ENCODE data around the gene MYMK. TPM values are rescaled to one million over a fixed set of nuclear protein-coding genes. Genes with fewer than 3 reads are reported as not detected.

MYMK gene
- total RNA-seq, 1 donor: not detected

DNA sequence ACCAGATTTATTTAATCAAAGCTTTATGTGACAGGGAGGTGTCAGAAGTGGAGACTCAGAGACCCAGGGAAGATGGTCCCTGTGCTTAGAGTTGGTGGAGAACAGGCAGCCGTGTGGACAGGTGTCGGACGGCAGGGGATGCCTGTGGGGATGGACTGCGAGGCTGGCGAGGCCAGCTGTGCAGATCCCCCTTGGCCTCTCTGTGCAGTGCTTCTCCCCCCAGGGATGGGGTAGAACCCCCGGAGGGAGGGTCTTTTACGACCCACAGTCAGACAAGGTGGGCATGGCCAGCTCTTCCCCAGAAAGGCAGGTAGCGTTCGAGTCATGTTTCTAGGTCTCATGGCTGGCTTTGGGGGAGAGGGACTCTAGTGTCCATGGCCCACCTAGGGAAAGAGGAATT is 41.1 kb downstream of the MYMK start:
- Histone ChIP-seq H3K27me3 (ENCODE audit: insufficient read depth, low read length) (no peaks in the 10 kb centered on the region), H3K9me3 (ENCODE audit: low read depth, low read length) (no peaks in the 10 kb centered on the region), H3K4me3 (ENCODE audit: low read length) (no peak overlapping the region), H3K4me1 (ENCODE audit: insufficient read depth, low read length) (peaks cover 18% of the 10 kb centered on the region)

DNA sequence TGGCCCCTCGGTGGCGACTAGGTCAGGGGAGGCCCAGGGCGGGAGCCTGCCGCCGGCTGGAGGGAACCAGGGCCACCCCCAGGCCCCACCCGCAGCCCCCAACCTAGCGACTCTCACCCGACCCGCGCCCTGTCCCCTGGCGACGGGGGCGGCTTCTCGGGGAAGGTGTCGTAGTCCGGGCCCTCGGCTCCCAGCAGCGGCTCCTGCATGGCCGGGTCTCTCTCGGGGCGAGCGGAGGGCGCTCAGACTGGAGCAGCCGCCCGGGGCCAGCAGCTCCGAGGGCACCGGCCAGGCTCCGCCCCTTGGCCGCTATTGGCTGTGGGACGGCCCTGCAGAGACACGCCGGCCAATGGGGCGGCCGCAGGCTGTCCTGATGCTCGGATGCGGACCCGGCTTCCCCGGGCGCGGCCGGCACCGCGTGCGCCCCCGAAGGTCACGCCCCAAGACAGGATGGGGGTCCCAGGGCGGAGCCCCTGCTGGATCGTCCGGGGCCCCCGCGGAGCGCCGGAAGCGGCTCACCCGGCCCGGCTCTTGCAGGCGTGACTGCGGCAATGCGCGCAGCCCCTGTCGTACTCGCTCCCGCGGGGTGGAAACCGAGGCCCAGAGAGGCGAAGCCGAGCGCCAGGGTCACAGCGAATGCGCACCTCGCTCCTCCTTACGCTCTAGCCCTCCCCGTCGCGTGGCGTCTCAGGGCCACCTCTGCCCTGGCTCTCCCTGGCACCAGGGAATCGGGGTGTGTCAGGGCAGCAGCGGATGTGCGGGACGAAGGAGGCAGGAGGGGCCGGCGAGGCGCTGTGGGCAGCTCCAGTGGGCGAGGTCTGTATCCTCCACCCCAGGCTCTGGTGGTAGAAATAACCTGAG is 45.7 kb downstream of the MYMK start, which contains the start of gene SLC2A6:
TSS of gene SLC2A6 (minus strand) at position 249 of the 861 bp plus-strand sequence. CDS start at position 209, 40 bp downstream.
- Histone ChIP-seq H3K9me3 (ENCODE audit: low read depth, low read length) (no peaks in the 10 kb centered on the region), H3K4me1 (ENCODE audit: insufficient read depth, low read length) (peaks cover 57% of the 10 kb centered on the region), H3K27me3 (ENCODE audit: insufficient read depth, low read length) (no peaks in the 10 kb centered on the region), H3K4me3 (ENCODE audit: low read length) (peak within 1 kb of the TSS; percentile 51)

DNA sequence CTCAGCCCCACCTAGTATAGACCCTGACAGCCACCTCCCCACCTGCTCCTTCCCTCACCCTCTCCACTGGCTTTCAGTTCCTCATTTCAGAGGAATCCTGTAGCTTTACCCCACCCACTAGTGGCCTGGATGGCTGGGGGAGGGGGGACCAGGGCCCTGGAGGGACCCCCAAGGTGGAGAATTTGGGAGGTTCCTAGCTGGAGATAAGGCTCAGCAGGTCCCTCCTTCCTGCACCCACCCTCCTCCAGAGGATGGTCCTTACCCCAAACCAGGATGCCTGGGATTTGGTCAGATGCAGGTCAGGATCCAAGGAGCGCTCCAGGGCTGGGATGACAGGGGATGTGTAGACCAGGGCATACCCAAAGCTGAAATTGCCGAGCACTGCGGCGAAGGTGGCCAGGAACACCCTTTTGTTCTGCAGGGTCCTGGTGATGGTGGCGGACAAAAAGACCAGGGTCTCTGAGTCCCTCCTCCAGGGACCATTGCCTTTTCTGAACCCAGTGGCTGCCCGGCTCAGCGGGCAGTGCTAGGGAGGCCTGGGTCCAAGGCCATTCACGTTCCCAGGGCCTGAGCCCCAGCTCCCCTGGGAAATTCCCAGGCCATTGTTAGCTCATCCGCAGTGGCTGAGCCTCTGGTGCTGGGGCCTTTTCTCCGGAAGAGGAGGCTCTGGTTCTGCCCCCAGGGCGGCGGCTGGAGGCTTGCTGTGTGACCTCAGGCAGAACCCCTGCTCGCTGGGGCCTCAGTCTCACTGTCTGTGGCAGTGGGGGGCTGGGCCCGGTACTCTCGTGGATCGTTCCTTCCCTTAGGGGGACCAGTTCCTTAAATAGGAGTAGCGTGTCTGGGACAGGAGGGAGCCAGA is 46.5 kb downstream of the MYMK start:
- Histone ChIP-seq H3K4me3 (ENCODE audit: low read length) (peak overlapping the region; percentile 51), H3K9me3 (ENCODE audit: low read depth, low read length) (no peaks in the 10 kb centered on the region), H3K27me3 (ENCODE audit: insufficient read depth, low read length) (no peaks in the 10 kb centered on the region), H3K4me1 (ENCODE audit: insufficient read depth, low read length) (peaks cover 66% of the 10 kb centered on the region)

DNA sequence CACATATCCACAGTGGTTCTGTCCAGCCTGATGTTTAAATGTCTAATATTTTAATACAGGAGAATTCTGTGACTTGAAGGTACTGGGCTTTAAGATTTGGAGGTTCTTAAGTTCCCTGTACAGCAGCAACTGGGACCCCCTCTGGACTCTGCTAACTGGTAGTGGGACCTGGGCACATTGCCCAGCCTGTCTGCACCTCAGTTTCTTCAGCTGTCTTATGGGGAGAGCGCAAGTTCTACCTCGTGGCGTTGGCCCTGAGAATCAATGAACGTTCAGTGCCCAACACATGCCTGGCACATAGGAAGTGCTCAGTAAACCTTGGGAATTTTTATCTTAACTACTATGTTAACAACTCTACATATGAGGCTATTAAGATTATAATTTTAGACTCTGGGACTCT is 47.3 kb downstream of the MYMK start:
- Histone ChIP-seq H3K27me3 (ENCODE audit: insufficient read depth, low read length) (no peaks in the 10 kb centered on the region), H3K4me3 (ENCODE audit: low read length) (peak overlapping the region; percentile 51), H3K9me3 (ENCODE audit: low read depth, low read length) (no peaks in the 10 kb centered on the region), H3K4me1 (ENCODE audit: insufficient read depth, low read length) (peaks cover 71% of the 10 kb centered on the region)

DNA sequence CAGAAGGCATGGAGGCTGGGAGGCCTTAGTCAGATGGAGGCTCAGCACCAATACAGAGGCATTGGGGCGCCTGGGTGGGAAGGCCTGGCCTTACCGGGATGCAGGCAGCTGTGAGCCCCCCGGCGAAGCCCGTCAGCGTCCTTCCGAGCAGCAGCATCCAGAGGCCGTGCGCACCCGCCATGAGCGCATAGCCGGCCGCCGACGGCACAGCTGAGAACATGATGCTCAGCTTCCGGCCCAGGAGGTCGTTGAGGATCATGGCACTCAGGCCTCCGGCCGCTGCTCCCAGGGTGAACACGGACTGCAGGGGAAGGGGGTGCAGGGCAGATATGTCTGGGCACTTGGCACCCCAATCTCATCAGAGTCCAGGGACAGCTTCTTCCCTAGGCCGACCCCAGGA is 47.8 kb downstream of the MYMK start:
- H3K4me3 ChIP-seq (ENCODE audit: low read length): peak overlapping the region; percentile 18
- H3K9me3 ChIP-seq (ENCODE audit: low read depth, low read length): no peaks in the 10 kb centered on the region
- peaks cover 76% of the 10 kb centered on the region for H3K4me1 ChIP-seq (ENCODE audit: insufficient read depth, low read length)
- no peaks in the 10 kb centered on the region for H3K27me3 ChIP-seq (ENCODE audit: insufficient read depth, low read length)

DNA sequence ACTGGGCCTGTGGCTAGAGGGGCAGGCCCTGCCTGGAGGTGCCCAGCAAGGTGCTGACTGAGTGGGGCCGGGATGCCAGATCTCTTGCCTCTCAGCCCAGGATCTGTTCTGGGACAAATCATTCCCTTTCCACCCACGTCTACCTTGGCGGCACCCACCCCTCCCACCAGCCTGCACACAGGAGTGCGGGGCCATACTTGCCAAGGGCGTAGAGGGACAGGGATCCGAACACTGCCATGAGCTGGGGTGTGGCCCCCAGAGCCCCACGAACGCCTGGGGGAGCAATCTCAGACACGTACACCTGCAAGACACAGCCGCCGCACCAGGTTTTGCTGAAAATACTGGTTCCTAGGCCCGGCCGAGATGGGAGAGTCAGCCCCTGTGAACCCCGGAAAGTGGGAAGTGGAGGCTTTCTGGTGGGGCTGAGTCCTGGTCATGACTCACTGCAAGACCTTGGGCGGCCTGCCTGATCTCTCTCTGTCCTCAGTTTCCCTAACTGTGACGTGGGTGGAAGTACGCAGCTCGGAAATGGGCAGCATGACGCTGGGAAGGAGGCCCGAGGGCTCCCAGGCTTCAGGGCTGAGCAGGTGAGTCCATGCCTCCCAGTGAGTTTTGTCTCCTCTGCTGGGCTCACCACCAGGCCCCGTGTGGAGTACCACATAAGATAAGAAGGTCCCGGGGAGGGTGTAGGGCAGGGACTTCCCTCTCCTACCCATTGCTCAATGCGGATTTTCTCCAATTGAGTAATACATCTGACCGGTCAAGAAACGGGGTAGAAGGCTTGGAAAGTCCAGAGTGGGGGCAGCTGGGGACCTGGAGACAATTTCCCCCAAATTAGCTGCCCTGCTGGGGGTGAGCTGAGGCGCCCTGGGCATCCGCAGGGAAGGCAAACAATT is 48.5 kb downstream of the MYMK start:
- Histone ChIP-seq H3K4me1 (ENCODE audit: insufficient read depth, low read length) (peaks cover 83% of the 10 kb centered on the region), H3K4me3 (ENCODE audit: low read length) (peak overlapping the region; percentile 18), H3K9me3 (ENCODE audit: low read depth, low read length) (no peaks in the 10 kb centered on the region), H3K27me3 (ENCODE audit: insufficient read depth, low read length) (no peaks in the 10 kb centered on the region)

DNA sequence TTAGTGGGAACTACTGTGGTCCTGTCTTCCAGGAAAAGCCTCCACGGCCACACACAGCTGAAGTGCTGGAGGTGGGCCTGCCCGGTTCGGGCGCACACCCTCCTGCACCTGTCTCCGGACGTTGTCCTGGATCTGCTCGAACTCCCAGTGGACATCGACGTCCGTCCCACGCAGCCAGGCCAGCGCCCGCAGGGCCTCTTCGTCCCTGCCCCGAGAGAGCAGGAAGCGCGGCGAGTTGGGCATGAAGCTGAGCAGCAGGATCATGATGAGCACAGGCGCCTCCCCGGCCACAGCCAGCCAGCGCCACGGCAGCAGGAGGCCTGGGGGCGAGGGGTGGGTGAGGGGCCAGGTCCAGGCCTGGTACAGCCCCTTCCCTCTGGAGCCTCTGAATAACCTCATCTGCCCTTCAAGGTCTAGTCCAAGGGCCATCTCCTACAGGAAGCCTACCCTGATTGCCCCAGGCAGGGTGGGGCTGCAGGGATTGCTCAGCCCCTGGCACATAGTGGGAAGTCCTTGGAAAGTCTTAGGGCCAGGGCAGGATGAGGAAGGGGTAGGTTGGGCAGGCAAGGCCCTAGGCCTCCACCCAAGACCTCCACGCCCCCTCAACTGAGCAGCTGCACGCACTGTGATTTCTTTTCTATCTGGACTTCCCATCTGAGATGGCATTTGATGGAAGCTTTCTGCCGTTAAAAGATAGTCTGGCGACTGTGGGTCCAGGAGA is 49.3 kb downstream of the MYMK start:
- H3K4me3 ChIP-seq (ENCODE audit: low read length): no peak overlapping the region
- no peaks in the 10 kb centered on the region for H3K9me3 ChIP-seq (ENCODE audit: low read depth, low read length)
- no peaks in the 10 kb centered on the region for H3K27me3 ChIP-seq (ENCODE audit: insufficient read depth, low read length)
- peaks cover 90% of the 10 kb centered on the region for H3K4me1 ChIP-seq (ENCODE audit: insufficient read depth, low read length)

DNA sequence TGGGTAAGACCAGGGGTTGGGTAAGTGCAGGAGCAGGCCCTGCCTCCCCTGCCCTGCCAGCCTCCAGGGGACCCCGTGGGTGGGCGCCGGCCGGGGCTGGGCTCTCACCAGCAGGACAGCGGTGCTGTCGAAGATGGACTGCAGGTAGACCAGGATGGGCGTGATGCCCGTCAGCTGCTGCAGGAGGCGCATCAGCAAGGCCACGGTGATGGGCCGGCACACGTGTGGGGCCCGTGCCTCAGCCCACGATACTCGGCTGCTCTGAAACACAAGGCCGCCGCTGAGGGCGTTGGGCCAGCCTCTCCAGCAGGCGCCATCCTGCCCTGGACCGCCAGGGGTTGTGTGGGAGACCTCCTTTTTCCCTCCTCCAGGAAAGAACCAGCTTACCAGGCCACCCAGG is 49.9 kb downstream of the MYMK start:
- Histone ChIP-seq H3K27me3 (ENCODE audit: insufficient read depth, low read length) (no peaks in the 10 kb centered on the region), H3K4me3 (ENCODE audit: low read length) (no peak overlapping the region), H3K4me1 (ENCODE audit: insufficient read depth, low read length) (peaks cover 88% of the 10 kb centered on the region), H3K9me3 (ENCODE audit: low read depth, low read length) (no peaks in the 10 kb centered on the region)

DNA sequence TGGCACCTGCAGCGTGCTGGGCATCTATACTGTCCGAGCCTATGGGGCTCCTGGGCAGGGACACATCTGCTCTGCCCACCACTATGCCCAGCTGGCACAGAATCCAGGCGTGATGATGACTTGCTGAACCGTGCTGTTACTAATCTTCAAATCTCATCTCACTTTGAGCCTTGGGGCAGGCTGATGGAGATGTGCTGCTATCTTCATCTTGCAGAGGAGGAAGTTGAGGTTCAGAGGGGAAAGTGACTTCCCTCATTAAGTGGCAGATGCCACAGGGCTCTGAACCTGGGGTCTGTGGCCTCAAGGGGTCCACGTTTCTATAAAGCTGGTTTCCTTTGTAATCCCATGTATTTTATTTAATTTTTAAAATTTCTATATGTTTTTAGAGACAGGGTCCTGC is 50.5 kb downstream of the MYMK start:
- no peak overlapping the region for H3K4me3 ChIP-seq (ENCODE audit: low read length)
- H3K4me1 ChIP-seq (ENCODE audit: insufficient read depth, low read length): peaks cover 82% of the 10 kb centered on the region
- no peaks in the 10 kb centered on the region for H3K27me3 ChIP-seq (ENCODE audit: insufficient read depth, low read length)
- no peaks in the 10 kb centered on the region for H3K9me3 ChIP-seq (ENCODE audit: low read depth, low read length)

DNA sequence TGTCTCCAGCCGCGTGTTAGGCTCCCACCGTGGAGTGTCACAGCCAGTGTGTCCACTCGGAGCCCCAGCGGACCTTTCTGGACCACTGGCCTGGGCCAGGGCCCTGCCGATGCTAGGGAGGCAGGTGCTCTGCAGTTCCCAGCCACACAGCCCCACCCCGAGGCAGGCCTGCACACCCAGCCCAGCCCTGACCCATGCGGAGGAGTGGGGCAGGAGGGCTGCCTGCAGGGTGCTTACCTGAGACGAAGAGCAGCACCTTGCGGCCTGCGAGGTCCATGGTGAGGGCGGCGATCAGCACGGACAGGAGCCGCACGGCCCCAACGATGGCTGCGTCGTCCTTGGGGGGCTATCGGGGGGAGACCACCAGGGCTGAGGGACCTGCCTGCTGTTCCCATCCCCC is 51.0 kb downstream of the MYMK start:
- H3K4me3 ChIP-seq (ENCODE audit: low read length): no peak overlapping the region
- peaks cover 79% of the 10 kb centered on the region for H3K4me1 ChIP-seq (ENCODE audit: insufficient read depth, low read length)
- no peaks in the 10 kb centered on the region for H3K27me3 ChIP-seq (ENCODE audit: insufficient read depth, low read length)
- H3K9me3 ChIP-seq (ENCODE audit: low read depth, low read length): no peaks in the 10 kb centered on the region

DNA sequence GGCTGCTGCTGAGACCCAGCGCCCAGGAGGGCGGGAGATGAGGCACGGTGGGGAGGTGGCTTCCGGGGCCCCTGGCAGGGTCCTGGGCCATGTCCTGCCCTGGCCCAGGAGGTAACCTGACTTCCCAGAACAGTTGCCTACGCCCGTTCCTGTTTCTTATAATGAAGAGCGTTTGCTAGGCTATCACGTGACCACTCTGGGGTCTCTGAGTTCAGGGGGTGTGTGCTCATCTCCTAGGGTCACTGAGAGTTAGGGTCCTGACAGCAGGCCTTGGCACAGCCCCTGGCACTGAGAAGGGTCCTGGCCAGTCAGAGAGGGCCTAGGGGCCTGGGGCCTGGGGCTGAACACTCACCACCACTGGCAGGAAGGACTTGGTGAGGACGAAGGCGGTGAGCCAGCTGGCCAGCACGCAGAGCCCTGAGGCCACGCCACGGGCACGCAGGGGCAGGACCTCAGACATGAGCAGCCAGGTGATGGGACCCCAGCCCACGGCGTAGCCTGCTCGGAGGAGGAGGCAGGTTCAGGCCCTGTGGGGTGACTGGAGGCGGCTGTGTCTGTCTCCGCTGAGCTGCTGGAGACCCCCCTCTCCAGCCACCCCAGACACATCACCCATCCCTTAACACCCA is 51.9 kb downstream of the MYMK start:
- Histone ChIP-seq H3K9me3 (ENCODE audit: low read depth, low read length) (no peaks in the 10 kb centered on the region), H3K27me3 (ENCODE audit: insufficient read depth, low read length) (no peaks in the 10 kb centered on the region), H3K4me1 (ENCODE audit: insufficient read depth, low read length) (peaks cover 71% of the 10 kb centered on the region), H3K4me3 (ENCODE audit: low read length) (no peak overlapping the region)

DNA sequence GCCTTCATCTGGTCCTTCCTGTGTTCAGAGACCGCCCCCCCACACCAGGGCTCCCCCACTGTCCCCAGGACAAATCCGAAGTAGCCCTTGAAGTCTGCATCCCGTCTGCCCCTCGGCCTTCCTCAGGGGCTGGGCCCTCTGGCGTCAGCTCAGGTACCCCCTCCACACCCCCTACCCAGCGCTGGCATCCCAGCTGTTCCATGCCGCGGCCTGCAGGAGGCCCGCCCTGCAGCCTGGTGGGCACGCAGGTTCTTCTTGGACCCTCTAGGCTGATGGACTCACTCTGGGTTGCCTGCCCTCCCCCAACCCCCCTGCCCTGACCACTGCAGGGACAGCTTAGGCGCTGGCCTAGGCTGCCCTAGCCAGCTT is 52.5 kb downstream of the MYMK start:
- no peak overlapping the region for H3K4me3 ChIP-seq (ENCODE audit: low read length)
- H3K9me3 ChIP-seq (ENCODE audit: low read depth, low read length): no peaks in the 10 kb centered on the region
- H3K4me1 ChIP-seq (ENCODE audit: insufficient read depth, low read length): peaks cover 65% of the 10 kb centered on the region
- no peaks in the 10 kb centered on the region for H3K27me3 ChIP-seq (ENCODE audit: insufficient read depth, low read length)

DNA sequence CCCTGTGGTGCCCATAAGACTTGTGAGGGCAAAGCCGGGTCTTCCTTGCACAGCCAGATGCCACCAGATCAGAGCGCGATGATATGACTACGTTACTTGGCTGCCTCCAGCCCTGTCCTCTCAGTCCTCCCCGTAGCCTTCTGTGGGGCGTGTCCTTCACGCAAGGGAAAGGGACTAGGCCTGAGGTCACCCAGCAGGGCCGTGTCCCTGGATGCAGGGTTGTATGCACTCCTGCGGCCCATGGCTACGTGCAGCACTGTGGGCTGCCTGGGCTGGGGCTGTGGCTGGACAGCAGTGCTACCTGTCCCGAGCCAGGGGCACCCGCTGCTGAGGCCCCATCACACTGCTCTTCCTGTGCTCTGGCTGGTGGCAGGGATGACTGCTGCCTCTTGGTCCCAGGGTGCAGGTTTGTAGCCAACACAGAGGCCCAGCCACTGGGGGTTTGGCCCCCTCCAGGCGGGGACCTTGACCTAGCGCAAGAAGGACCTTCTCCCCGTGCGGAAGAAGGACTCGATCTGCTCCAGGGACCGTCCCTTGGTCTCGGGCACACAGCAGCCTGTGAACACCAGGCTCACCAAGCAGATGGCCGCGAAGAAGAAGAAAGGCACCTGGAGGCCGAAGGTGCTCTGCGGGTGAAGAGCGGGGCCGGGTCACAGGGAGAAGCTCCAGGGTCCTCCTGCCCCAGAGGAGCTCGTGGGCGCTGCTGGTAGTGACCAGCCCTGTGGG is 53.0 kb downstream of the MYMK start:
- Histone ChIP-seq H3K4me3 (ENCODE audit: low read length) (no peak overlapping the region), H3K4me1 (ENCODE audit: insufficient read depth, low read length) (peaks cover 59% of the 10 kb centered on the region), H3K9me3 (ENCODE audit: low read depth, low read length) (no peaks in the 10 kb centered on the region), H3K27me3 (ENCODE audit: insufficient read depth, low read length) (no peaks in the 10 kb centered on the region)

All from mononuclear cell (primary cell).